Naive thymus-derived CD4-positive, alpha-beta T cell (primary cell): ENCODE results near the gene COL5A3. TPM values are rescaled to one million over a fixed set of nuclear protein-coding genes. Genes with fewer than 3 reads are reported as not detected.

Experiments used
- ATAC-seq: fragments of 150-1000 bp; cut with Tn5 transposase; 2 replicates; pipeline ENCODE4 v1.10.0; 2021; ENCODE audit warnings: mild to moderate bottlenecking, moderate library complexity
- CTCF ChIA-PET: fragments of 350-600 bp; sonication (Branson Sonifier 250); formaldehyde crosslinking; loops from one replicate; lab custom pipeline; 2021; ENCODE audit warnings: antibody characterized with exemption; lab: Charles Lee
- POLR2A ChIA-PET: fragments of 350-600 bp; sonication (Branson Sonifier 250); formaldehyde crosslinking; loops from one replicate; lab custom pipeline; 2021; ENCODE audit warnings: antibody characterized with exemption, inconsistent platforms; lab: Charles Lee
- DNase-seq, 9 donors: peaks; one replicate each; pipeline versions ENCODE4 v3.0.0 to v3.0.0-alpha.2; 2020 to 2022; ENCODE audit warnings: mixed read lengths in 1 of 9
- H3K27ac ChIP-seq: one replicate; pipeline ENCODE4 v1.7.0; 2013; ENCODE audit warnings: mild to moderate bottlenecking, low read depth, low read length, moderate library complexity
- H3K27me3 ChIP-seq, 2 donors: one replicate each; pipeline ENCODE4 v1.7.0; 2013; ENCODE audit warnings: low read length in 2 of 2, mild to moderate bottlenecking in 2 of 2, moderate library complexity in 2 of 2; ENCODE audit not compliant: control insufficient read depth in 2 of 2, insufficient read depth in 2 of 2
- H3K36me3 ChIP-seq, 3 experiments: 1 replicate in 2 of 3; 2 replicates in 1 of 3; pipeline ENCODE4 v1.7.0; 2013; ENCODE audit warnings: low read length in 3 of 3, mild to moderate bottlenecking in 3 of 3, moderate library complexity in 1 of 3; ENCODE audit not compliant: insufficient read depth in 3 of 3, control insufficient read depth in 2 of 3
- H3K4me1 ChIP-seq, 2 donors: one replicate each; pipeline ENCODE4 v1.7.0; 2013; ENCODE audit warnings: low read length in 2 of 2, mild to moderate bottlenecking in 2 of 2, moderate library complexity in 1 of 2; ENCODE audit not compliant: control insufficient read depth in 2 of 2, insufficient read depth in 2 of 2
- H3K4me3 ChIP-seq: 2 replicates; pipeline ENCODE4 v1.7.0; 2013; ENCODE audit warnings: mild to moderate bottlenecking, low read length
- H3K9me3 ChIP-seq, 3 experiments: 1 replicate in 2 of 3; 2 replicates in 1 of 3; pipeline ENCODE4 v1.7.0; 2013; ENCODE audit warnings: low read length in 3 of 3; ENCODE audit not compliant: control insufficient read depth in 2 of 3
- H3K27ac Mint-ChIP-seq, 9 donors: one replicate each; pipeline ENCODE4 v1.8.0; 2020 to 2022; ENCODE audit warnings: mixed read lengths in 9 of 9, mild to moderate bottlenecking in 8 of 9, moderate library complexity in 5 of 9, inconsistent platforms in 2 of 9
- H3K27me3 Mint-ChIP-seq, 5 donors: one replicate each; pipeline ENCODE4 v1.8.0; 2021 to 2022; ENCODE audit warnings: mixed read lengths in 5 of 5, mild to moderate bottlenecking in 1 of 5
- H3K36me3 Mint-ChIP-seq, 5 donors: one replicate each; pipeline ENCODE4 v1.8.0; 2020 to 2022; ENCODE audit warnings: mixed read lengths in 5 of 5, mild to moderate bottlenecking in 3 of 5, inconsistent platforms in 1 of 5
- H3K4me1 Mint-ChIP-seq, 7 donors: one replicate each; pipeline ENCODE4 v1.8.0; 2020 to 2022; ENCODE audit warnings: mixed read lengths in 7 of 7, mild to moderate bottlenecking in 3 of 7, inconsistent platforms in 1 of 7
- H3K4me3 Mint-ChIP-seq, 10 donors: one replicate each; pipeline ENCODE4 v1.8.0; 2020 to 2022; ENCODE audit warnings: mild to moderate bottlenecking in 10 of 10, mixed read lengths in 10 of 10, moderate library complexity in 6 of 10, inconsistent platforms in 2 of 10
- H3K9me3 Mint-ChIP-seq, 11 donors: one replicate each; pipeline ENCODE4 v1.8.0; 2020 to 2022; ENCODE audit warnings: mixed read lengths in 11 of 11, mild to moderate bottlenecking in 4 of 11, inconsistent platforms in 1 of 11, moderate library complexity in 1 of 11
- intact Hi-C, 2 donors: fragments of 100-400 bp; cut with micrococcal nuclease; formaldehyde crosslinking; loops; one replicate each; pipeline ENCODE4 v1.15.1; 2023
- polyA plus RNA-seq, 2 donors: library from polyadenylated mRNA; unstranded; fragments of 300-500 nt; fragmentation: Illumina TruSeq; gene quantifications; one replicate each; pipeline ENCODE4 v1.2.3, GENCODE V29; 2021
- total RNA-seq, 6 experiments: library from RNA in 5 of 6; stranded (reverse) in 5 of 6; gene quantifications; 1 replicate in 5 of 6; 2 replicates in 1 of 6; pipeline ENCODE4 v1.2.3 and lab custom pipeline; 2021 to 2026

COL5A3 gene
- total and polyA plus RNA-seq, 7 experiments from 2014 or later = 0.05 to 1.9 (median 0.09) TPM; not detected in 3

DNA sequence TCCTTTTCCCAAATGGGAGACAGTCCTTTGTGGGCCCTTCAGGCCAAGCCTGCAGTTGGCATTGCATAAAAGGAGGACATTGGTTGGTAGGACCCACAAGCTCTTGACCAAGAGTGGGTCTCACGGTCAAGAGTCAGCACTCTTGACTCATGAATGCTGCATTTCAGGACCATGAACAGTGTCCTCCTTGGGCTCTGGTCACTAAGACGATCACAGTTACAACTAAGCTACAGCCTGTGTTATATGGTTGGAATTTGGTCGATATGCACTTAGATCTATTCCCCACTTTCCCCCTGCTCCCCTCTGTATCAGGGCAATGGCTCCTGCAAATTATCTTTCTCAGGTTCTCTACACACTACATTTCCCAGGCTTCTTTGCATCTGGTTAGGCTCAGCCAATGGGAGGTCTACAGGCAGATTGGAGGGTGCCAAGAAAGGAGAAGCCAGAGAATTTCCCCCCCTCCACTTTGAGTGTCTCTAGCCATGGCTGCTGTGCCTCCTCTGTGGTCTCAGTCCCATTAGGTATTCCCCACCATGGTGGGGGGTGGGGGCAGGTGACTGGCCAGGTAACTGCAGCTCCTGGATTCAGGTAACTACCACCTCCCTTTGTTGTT, 70.9 kb downstream of the COL5A3 start:
- ChIA-PET POLR2A (interaction anchor here (0.6 kb wide), 2 partner anchors 120 to 531 kb away, joined by 3 to 4 read pairs; no protein-coding TSS in a partner anchor), CTCF (no interaction called here)
- no peak overlapping the region for H3K4me3 ChIP-seq
- DNase-seq = no peak
- no peaks in the 10 kb centered on the region for H3K36me3 ChIP-seq
- ATAC-seq = no peak
- no peak overlapping the region for H3K27ac ChIP-seq
- peaks cover 8 to 21% (median 19%) of the 10 kb centered on the region in 7 donors for H3K4me1 Mint-ChIP-seq
- intact Hi-C loops = loop anchor here in 1 of 2 donors (10.0 kb wide), 1 partner anchor 445 kb away; the partner anchor contains the start of gene TYK2
- peak overlapping the region in 1 of 9 donors; percentile 11 for H3K27ac Mint-ChIP-seq
- H3K27me3 ChIP-seq = peaks cover 8 to 9% of the 10 kb centered on the region in 2 donors
- peaks cover 0 to 12% (median 0%) of the 10 kb centered on the region in 3 experiments for H3K9me3 ChIP-seq
- H3K9me3 Mint-ChIP-seq = peaks cover 0 to 28% (median 17%) of the 10 kb centered on the region in 11 donors
- no peak overlapping the region for H3K4me3 Mint-ChIP-seq
- H3K36me3 Mint-ChIP-seq = peaks cover 0 to 10% (median 3%) of the 10 kb centered on the region in 5 donors
- peaks cover 39 to 60% (median 55%) of the 10 kb centered on the region in 5 donors for H3K27me3 Mint-ChIP-seq
- H3K4me1 ChIP-seq = peaks cover 4 to 16% of the 10 kb centered on the region in 2 donors

DNA sequence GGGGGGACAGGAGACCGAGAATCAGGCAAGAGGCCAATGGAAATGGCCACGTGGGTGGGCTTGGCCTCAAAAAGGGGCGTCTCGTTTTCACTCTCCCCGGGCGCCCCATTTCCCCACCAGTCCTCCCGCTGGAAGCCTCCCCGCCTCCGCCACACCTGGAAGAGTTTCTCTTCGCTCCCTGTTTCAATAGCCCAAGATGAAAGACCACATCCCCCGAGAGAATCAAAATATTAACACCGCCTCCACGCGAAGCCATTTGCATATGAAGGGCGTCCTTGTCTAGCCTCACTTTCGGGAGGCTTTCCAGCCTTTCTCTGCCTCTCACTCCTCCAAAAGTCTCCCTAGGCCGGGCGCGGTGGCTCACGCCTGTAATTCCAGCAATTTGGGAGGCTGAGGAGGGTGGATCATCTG, 73.3 kb downstream of the COL5A3 start:
- ChIA-PET CTCF (no interaction called here), POLR2A (no interaction called here)
- peaks cover 47 to 72% (median 60%) of the 10 kb centered on the region in 5 donors for H3K27me3 Mint-ChIP-seq
- H3K4me1 ChIP-seq = peaks cover 4 to 18% of the 10 kb centered on the region in 2 donors
- H3K4me3 Mint-ChIP-seq = peak overlapping the region; percentile 45 to 87 (median 77)
- H3K27ac Mint-ChIP-seq = peak overlapping the region in 1 of 9 donors; percentile 26
- H3K27me3 ChIP-seq = peaks cover 12 to 13% of the 10 kb centered on the region in 2 donors
- H3K27ac ChIP-seq = no peak overlapping the region
- H3K36me3 ChIP-seq = no peaks in the 10 kb centered on the region
- intact Hi-C loops = loop anchor here in 1 of 2 donors (10.0 kb wide), 1 partner anchor 448 kb away; the partner anchor contains the start of gene TYK2
- H3K4me1 Mint-ChIP-seq = peaks cover 12 to 28% (median 21%) of the 10 kb centered on the region in 7 donors
- DNase-seq (no peak), ATAC-seq (no peak)
- no peak overlapping the region for H3K4me3 ChIP-seq
- peaks cover 0 to 9% (median 2%) of the 10 kb centered on the region in 5 donors for H3K36me3 Mint-ChIP-seq
- peaks cover 0 to 16% (median 12%) of the 10 kb centered on the region in 11 donors for H3K9me3 Mint-ChIP-seq
- peaks cover 0 to 6% (median 0%) of the 10 kb centered on the region in 3 experiments for H3K9me3 ChIP-seq

DNA sequence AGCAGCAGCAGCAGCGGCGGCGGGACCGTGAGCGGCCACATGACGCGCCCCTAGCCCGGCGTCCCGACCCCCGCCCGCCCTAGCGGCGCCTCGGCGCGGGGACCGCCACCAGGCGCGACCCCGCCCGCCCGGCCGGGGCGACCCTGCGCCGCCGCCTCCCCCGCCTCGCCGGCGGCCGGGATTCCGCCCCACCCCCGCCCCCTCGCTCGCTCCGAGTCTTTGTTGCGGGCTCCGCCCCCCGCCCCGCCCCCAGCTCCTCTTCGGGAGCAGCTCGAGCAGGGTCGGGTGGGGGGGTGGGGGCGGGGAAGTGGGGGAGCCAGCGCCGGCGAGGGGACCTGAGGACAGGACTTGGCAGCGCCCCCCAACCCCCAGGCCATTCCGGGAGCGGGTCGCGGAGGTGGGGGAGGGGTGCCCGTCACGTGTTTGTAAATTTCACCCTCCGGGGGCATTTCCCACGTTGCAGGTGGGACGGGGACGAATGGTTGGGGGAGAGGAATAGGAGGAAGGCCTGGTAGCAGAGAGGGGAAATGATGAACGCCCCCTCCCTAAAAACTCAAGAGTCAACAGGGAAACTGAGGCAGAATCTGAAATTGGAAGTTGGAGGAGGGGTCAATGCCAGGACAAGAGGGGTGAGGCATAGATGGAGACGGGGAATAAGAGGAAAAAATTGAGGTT, 73.8 kb downstream of the COL5A3 start, which contains the start of gene OLFM2:
Gene OLFM2 (minus strand): TSS at position 190 of the 675 bp plus-strand sequence. CDS start 149 bp downstream, at position 41.
- H3K36me3 ChIP-seq = no peaks in the 10 kb centered on the region
- H3K4me3 Mint-ChIP-seq = peak within 1 kb of the TSS; percentile 69 to 89 (median 84)
- peaks cover 12 to 13% of the 10 kb centered on the region in 2 donors for H3K27me3 ChIP-seq
- ATAC-seq (no peak), DNase-seq (no peak)
- peaks cover 0 to 4% (median under 1%) of the 10 kb centered on the region in 5 donors for H3K36me3 Mint-ChIP-seq
- H3K9me3 Mint-ChIP-seq = peaks cover 0 to 11% (median 7%) of the 10 kb centered on the region in 11 donors
- ChIA-PET POLR2A (no interaction called here), CTCF (no interaction called here)
- peaks cover 0 to under 1% (median 0%) of the 10 kb centered on the region in 3 experiments for H3K9me3 ChIP-seq
- peaks cover 4 to 18% of the 10 kb centered on the region in 2 donors for H3K4me1 ChIP-seq
- H3K27ac Mint-ChIP-seq = peak within 1 kb of the TSS in 4 of 9 donors; percentile 1 to 43 (median 16)
- peaks cover 51 to 73% (median 61%) of the 10 kb centered on the region in 5 donors for H3K27me3 Mint-ChIP-seq
- H3K4me1 Mint-ChIP-seq = peaks cover 12 to 28% (median 21%) of the 10 kb centered on the region in 7 donors
- no peak within 1 kb of the TSS for H3K27ac ChIP-seq
- no peak within 1 kb of the TSS for H3K4me3 ChIP-seq
- intact Hi-C loops = loop anchor here in 1 of 2 donors (10.0 kb wide), 1 partner anchor 448 kb away; the partner anchor contains the start of gene TYK2

DNA sequence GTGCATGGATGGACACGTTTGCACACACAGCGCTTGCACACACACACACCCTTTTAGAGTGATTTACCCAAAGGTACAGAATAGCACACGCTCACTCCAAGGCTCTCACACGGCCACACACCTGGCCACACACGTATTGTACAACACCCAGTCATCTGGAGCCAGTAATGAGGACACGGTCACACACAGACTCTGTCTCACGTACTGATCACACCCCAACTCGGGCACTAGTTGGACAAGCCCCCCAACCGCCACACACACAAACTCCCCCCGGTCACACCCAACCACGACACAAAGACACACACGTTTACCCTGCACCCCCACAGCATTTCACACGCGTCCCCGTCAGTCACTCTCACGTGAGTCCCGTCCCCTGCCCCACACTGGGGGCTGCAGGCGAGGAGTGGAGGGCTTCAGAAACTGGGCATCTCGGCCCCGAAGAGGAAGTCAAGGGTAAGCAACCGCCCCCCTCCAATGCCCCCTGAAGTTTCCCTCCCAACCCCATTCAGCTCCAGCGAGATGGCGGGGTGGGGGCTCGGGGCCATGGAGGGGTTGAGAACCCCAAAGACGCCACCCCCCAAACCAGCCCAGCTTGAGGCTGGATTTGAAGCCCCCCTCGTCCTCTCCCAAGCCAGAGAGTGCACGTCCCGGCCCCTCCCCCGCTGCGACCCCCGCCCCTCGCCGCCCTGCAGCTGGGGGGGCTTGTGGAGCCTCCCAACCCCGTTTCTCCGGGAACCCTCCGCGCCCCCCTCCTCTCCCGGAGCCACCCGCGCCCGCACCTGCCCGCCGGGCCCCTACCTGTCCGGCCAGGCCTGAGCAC, 74.6 kb downstream of the COL5A3 start:
- Histone ChIP-seq H3K27me3 (peaks cover 12 to 13% of the 10 kb centered on the region in 2 donors), H3K36me3 (no peaks in the 10 kb centered on the region), H3K27ac (no peak overlapping the region), H3K4me1 (peaks cover 4 to 18% of the 10 kb centered on the region in 2 donors), H3K4me3 (no peak overlapping the region), H3K9me3 (no peaks in the 10 kb centered on the region)
- H3K36me3 Mint-ChIP-seq = peaks cover 0 to 4% (median 0%) of the 10 kb centered on the region in 5 donors
- peaks cover 0 to 5% (median 0%) of the 10 kb centered on the region in 11 donors for H3K9me3 Mint-ChIP-seq
- no peak for ATAC-seq
- intact Hi-C loops = loop anchor here in 1 of 2 donors (2.0 to 10.0 kb wide), 2 partner anchors 315 to 449 kb away; partner anchors contain the start of gene TYK2
- H3K27me3 Mint-ChIP-seq = peaks cover 49 to 70% (median 57%) of the 10 kb centered on the region in 5 donors
- H3K4me3 Mint-ChIP-seq = peak overlapping the region; percentile 61 to 89 (median 80)
- no peak for DNase-seq
- ChIA-PET CTCF (no interaction called here), POLR2A (no interaction called here)
- peak overlapping the region in 3 of 9 donors; percentile 1 to 43 (median 7) for H3K27ac Mint-ChIP-seq
- H3K4me1 Mint-ChIP-seq = peaks cover 16 to 31% (median 25%) of the 10 kb centered on the region in 7 donors

DNA sequence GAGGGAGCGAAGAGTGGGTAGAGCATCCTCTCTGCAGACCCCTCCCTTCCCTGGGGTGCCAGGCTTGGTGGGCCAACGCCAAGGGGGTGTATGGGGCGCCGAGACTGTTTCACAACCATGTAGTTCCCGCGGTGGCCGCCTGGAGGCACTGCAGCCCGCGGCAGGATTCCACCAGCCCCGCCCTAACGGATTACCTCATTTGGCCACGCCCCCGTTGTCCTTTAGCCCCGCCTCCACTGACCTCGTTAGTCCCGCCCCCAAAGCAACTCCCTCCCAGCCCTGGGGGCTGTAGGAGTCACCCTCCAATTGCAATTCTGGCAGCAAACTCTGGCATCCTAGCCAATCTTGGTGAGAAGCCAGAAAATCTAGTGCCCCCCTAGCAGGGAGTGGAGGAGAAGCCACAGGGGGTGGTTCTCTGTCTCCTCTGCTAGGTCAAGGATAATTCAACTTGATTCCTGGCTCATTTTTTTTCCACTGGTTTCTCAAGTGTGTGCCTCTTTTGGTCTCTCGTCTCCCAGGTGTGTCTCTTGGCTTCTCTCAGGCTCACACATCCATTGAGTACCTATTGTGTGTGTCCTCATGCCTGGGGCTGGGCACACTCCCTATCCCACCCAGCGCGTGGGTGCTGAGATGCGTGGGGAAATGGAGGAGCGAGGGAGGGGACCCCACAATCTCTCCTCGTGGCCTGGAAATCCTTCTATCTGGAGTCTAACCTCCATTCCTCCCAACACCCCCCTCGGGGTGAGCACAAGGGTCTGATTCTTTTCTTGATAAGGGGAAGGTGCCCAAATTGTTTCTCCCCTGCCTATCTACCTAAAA, 76.0 kb downstream of the COL5A3 start:
- CTCF ChIA-PET = no interaction called here
- Mint-ChIP-seq H3K4me1 (peaks cover 17 to 33% (median 26%) of the 10 kb centered on the region in 7 donors), H3K4me3 (peak overlapping the region in 7 of 10 donors; percentile 28 to 84 (median 39)), H3K27ac (peak overlapping the region in 1 of 9 donors; percentile 53), H3K27me3 (peaks cover 45 to 67% (median 55%) of the 10 kb centered on the region in 5 donors), H3K36me3 (peaks cover 0 to 4% (median 0%) of the 10 kb centered on the region in 5 donors), H3K9me3 (peaks cover 0 to 4% (median 0%) of the 10 kb centered on the region in 11 donors)
- Histone ChIP-seq H3K36me3 (no peaks in the 10 kb centered on the region), H3K4me3 (no peak overlapping the region), H3K9me3 (no peaks in the 10 kb centered on the region), H3K27me3 (peaks cover 12 to 13% of the 10 kb centered on the region in 2 donors), H3K4me1 (peaks cover 4 to 18% of the 10 kb centered on the region in 2 donors), H3K27ac (no peak overlapping the region)
- POLR2A ChIA-PET = no interaction called here
- intact Hi-C loops = loop anchor here in 1 of 2 donors (1.0 to 10.0 kb wide), 4 partner anchors 93 to 450 kb away; partner anchors contain the start of genes P2RY11 and TYK2
- peak; percentile 97 for ATAC-seq
- peak; percentile 60 to 88 (median 73) for DNase-seq
